PC-9 (cell line): Measurements from ENCODE around the gene SPEM2.

ENCODE experiments used
- EZH2 ChIP-seq: fragments of 200-600 bp; sonication (generic); IDR thresholded peaks from 2 replicates; pipeline ENCODE4 v1.8.0; 2017; ENCODE audit warnings: antibody characterized with exemption, low read depth
- TF ChIP-seq, protein P1 (sequence below): fragments of 200-600 bp; sonication (generic); conservative IDR thresholded peaks from 2 replicates; pipeline ENCODE4 v1.6.1; 2017; ENCODE audit warnings: mixed run types, antibody characterized with exemption, mild to moderate bottlenecking, moderate library complexity

DNA sequence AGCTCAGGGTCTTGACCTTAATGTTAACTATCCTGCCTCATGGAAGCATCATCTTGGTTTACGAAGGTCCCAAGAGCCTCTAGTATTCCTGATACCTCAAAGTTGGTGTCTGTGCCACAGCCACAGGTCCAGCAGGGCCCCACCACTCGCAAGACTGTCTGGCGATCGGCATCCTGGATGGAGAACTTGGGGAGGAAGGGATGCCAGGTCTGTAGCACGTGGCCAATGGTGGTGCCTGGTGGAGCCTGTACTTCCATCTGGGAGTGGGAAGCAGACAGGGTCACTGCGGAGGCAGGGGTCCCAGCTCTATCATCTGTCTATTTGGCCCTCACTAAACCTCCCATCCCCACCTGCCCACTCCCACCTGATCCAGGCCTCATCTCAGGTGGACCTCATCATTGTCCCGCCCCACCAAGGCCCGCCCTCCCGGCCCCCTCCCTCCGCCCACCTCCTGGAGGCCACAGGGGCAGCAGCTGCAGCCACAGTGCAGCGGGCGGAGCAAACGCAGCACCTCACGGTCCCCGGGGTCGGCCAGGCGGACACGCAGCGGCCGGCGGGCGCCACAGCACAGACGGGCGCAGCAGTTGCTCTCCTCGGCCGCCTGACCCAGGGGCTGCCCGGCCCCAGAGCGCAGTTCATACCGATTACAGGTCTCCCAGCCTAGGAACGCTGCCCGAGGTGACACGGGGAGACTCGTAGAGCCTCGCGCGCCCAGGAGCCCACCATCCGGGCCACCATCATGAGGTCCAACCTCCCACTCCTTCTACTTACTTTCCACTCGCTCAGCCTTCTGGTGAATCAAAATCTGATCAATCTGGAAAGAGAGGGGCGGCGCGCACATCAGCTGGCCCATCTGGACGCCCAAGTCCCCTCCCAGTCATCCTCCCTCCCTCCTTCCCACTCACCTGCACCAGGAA, 32.5 kb upstream of the SPEM2 start:
- TF ChIP-seq, protein P1, sequence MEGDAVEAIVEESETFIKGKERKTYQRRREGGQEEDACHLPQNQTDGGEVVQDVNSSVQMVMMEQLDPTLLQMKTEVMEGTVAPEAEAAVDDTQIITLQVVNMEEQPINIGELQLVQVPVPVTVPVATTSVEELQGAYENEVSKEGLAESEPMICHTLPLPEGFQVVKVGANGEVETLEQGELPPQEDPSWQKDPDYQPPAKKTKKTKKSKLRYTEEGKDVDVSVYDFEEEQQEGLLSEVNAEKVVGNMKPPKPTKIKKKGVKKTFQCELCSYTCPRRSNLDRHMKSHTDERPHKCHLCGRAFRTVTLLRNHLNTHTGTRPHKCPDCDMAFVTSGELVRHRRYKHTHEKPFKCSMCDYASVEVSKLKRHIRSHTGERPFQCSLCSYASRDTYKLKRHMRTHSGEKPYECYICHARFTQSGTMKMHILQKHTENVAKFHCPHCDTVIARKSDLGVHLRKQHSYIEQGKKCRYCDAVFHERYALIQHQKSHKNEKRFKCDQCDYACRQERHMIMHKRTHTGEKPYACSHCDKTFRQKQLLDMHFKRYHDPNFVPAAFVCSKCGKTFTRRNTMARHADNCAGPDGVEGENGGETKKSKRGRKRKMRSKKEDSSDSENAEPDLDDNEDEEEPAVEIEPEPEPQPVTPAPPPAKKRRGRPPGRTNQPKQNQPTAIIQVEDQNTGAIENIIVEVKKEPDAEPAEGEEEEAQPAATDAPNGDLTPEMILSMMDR = no peak
- TF ChIP-seq EZH2 = no peak
